Retinal pigment epithelial cell (primary cell): ENCODE data around the gene CDK11A.
"Not testable (repeated sequence)": the region's sequence is repeated elsewhere in the genome, so short reads cannot be mapped to it uniquely, and the experiment has no call there.

Experiments
- DNase-seq: peaks from one replicate; pipeline ENCODE4 v3.0.0-alpha.2; 2010; ENCODE audit warnings: low read depth
- H3K4me3 ChIP-seq: 2 replicates; pipeline ENCODE4 v1.5.1; 2011; ENCODE audit warnings: mild to moderate bottlenecking, low read length, control low read depth, moderate library complexity
- TF ChIP-seq, protein P1 (sequence below): conservative IDR thresholded peaks from 2 replicates; pipeline ENCODE4 v1.5.1; 2011; ENCODE audit warnings: low read depth, low read length, control low read depth, inconsistent platforms

CDK11A gene

DNA sequence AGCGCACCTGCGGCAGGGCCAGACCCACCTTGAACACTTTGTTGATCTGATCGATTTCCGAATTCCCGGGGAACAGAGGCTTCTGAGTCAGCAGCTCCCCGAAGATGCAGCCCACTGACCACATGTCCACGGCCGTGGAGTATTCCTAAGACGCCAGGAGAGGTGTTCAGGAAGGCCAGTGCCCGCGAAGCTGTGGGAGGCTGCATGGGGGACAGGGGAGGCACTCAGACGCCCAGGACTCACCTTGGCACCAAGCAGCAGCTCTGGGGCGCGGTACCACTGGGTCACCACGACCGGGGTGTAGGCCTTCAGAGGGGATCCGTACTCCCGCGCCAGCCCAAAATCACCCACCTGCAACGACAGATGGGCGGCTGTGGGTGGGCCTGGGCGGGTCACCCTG, 20.4 kb downstream of the CDK11A start:
- DNase-seq: no peak
- TF ChIP-seq, protein P1, sequence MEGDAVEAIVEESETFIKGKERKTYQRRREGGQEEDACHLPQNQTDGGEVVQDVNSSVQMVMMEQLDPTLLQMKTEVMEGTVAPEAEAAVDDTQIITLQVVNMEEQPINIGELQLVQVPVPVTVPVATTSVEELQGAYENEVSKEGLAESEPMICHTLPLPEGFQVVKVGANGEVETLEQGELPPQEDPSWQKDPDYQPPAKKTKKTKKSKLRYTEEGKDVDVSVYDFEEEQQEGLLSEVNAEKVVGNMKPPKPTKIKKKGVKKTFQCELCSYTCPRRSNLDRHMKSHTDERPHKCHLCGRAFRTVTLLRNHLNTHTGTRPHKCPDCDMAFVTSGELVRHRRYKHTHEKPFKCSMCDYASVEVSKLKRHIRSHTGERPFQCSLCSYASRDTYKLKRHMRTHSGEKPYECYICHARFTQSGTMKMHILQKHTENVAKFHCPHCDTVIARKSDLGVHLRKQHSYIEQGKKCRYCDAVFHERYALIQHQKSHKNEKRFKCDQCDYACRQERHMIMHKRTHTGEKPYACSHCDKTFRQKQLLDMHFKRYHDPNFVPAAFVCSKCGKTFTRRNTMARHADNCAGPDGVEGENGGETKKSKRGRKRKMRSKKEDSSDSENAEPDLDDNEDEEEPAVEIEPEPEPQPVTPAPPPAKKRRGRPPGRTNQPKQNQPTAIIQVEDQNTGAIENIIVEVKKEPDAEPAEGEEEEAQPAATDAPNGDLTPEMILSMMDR: no peak
- no peak overlapping the region for H3K4me3 ChIP-seq

DNA sequence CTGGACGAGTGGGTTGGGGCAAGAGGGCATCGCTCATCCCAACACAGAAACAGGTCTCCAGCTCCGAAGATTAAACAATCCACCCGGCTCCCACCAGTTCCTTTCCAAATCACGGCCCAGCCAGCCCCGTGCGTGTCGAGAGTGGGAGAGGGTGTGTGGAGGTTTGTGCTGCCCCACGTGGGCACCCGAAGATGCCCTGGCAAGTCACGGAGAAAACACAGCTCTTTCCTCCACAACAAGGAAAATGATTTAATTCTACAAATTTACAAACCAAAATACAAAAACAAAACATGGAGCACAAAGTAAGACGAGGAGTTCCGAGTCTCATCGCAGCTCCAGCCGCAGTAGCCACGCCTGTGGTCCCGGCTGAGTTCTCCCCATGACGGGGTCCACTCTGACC, 21.7 kb downstream of the CDK11A start:
- DNase-seq, H3K4me3 ChIP-seq: not testable (repeated sequence)

DNA sequence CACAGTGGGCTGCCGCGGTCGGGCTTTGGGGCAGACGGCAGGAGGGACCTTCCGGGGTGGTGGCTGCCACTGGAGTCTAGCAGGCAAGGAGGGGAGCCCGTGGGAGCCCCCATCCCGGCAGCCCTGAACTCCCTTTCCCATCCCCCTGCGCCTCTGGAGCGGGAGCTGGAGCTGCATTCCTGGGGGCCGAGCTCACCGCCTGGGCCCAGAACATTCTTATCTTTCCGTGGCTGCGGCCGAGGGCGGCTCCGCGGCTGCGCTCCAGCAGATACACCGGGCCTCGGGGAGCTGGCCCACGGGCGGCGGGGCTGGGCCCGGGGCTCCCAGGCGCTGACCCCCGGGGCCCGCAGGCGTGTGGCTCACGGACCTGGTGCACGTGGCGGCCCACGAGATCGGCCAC, 23.6 kb downstream of the CDK11A start:
- DNase-seq, H3K4me3 ChIP-seq: not testable (repeated sequence)

DNA sequence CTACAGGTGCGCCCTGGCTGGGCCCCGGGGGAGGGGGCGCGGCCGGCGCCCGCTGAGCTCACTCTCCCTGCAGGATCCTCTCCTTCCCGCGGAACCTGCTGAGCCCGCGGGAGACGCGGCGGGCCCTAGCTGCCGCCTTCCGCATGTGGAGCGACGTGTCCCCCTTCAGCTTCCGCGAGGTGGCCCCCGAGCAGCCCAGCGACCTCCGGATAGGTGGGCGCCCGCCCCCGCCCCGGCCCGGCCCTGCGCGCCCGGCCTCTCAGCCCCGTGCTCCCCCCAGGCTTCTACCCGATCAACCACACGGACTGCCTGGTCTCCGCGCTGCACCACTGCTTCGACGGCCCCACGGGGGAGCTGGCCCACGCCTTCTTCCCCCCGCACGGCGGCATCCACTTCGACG, 24.1 kb downstream of the CDK11A start:
- not testable (repeated sequence) for DNase-seq, H3K4me3 ChIP-seq

DNA sequence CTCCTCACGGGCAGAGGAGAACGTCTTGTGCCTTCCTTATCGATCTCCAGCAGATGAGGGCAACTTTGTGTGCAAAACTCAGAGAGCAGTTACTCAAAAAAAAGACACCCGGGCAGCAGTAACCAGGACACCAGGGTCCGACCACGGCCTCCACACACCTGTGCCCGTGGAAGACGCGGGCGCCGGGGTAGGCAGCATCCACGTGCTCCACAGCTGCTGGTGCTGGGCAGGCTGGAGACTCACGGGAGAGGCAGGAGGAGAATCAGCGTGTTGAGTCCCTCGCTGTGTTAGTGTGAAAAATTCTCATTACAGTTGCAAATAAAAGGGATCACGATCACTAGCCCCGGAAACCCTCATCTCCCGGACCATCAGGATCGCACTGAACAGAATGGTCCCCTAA, 25.1 kb downstream of the CDK11A start:
- H3K4me3 ChIP-seq, DNase-seq: not testable (repeated sequence)

DNA sequence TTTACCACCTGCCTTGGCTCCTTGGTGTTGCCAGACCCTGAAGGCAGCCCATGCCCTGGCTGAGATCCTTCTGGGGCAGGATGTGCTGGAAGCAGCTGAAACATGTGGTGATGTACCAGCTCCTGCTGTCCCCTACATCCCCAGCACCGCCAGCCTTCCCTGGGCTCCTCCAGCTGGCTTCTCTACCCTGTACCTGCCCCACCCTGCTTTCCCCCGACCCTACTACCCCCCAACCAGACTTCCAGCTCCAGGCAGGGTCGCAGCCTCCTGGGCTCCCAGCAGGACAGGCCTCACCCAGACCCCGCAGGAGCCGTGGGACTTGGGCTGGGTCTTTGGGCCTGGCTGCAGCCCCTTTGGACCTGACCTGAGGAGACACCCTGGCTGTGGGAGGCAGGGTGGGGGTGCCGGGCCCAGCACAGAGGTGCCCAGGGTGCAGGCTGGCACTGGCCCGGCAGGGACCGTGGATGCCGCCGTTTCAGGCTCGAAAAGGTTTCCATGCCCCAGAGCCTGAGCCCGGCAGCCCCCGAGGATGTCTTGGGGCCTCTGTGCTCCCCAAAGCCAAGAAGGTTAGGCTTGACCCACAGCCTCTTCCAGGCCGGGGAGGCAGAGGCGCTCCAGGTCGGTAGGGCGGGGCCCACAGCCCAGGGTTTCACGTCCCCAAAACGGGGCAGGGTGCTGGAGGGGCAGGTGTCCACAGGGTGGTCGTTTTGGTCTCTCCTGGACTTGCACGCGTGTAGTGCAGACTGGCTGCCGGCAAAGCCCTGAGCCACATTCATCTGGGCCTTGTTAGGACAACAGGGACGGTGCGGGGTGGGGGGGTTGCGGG, 26.6 kb downstream of the CDK11A start:
- DNase-seq: not testable (repeated sequence)

DNA sequence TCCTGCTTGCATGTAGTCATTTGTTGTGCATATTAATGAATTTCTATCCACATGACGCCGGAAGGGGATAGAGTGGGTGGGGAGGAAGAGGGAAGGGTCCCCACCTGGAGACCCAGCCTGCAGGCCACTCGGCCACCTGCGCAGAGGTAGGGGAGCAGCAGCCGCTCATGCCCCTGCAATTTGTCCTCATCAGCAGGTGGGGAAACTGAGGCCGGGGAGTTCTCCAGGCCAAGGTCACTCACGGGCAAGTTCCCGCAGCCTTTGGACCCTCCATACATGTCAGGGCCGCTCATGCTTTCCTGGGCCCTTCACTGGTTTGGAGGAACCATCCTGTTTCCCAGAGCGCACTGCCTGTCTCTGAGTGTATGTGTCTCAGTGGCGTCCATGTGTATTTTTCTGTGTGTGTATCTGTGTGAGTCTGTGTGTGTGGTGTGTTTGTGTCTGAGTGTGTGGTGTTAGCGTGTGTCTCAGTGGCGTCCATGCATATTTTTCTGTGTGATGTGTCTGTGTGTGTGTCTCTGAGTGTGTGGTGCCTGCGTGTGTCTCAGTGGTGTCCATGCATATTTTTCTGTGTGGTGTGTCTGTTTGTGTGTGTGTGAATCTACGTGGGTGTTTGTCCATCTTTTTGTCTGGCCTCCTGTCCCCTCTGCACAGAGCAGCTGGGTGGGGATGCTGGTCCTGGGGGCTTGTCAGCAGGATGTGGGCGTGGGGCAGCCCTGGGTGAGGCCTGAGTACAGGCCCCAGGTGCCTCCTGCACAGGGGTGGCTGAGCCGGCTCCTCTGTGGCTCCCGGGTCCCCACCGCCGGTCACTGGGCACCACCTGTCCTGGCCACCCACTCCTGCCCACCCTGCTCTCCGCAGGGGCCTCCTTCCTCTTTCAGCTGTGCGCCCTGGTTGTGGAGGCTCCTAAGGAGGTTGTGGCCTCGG, 27.5 kb downstream of the CDK11A start:
- not testable (repeated sequence) for H3K4me3 ChIP-seq

More for the DNA sequence above, 26.6 kb downstream of the CDK11A start:
- not testable (repeated sequence) for H3K4me3 ChIP-seq

DNA sequence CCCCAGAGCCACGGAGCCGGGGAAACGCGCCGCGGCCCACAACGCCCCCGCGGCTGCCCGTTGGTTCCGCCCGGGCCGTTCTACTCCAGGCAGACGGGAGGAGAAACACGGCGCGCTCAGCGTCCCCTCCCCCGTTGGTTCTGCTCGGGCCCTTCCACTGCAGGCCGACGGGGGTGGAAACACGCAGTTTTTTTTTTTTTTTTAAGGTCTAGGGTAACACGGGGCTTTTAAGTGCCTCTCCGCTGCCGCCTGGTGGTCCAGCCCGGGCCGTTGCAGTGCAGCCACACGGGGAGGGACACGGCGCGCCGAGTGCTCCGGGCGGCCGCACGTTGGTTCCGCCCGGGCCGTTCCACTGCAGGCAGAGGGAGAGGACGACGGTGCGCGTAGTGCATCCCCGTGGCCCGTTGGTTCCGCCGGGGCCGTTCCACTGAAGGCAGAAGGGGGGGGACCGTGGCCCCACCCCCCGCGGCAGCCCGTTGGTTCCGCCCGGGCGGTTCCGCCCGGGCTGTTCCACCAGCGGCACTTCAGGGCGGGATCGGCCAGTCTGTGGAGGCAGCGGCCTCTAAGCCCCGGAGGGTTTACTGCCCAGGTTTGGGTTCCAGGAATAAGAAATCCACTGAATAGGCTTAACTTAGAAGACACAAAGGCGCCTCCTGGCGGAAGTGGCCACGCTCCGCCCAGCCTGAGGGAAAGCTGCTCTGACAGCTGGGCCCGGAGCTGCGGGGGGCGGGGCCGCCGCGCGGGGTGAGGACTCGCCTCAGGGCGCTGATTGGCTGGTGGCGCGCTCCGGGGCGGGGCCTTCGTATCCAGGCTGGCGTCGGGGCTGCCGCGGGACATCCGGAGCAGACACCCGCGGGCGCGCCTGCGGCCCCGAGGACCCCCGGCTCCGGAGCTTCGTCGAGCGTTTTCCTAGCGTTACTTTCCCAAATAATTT, 31.2 kb downstream of the CDK11A start, which contains the start of gene SLC35E2B:
SLC35E2B (minus strand) TSS at position 82 of the 934 bp plus-strand sequence. CDS start 16,096 bp downstream, outside the sequence.
- peak within 1 kb of the TSS; percentile 49 for H3K4me3 ChIP-seq
- peak; percentile 63 for DNase-seq

More for the DNA sequence above, 27.5 kb downstream of the CDK11A start:
- not testable (repeated sequence) for DNase-seq

DNA sequence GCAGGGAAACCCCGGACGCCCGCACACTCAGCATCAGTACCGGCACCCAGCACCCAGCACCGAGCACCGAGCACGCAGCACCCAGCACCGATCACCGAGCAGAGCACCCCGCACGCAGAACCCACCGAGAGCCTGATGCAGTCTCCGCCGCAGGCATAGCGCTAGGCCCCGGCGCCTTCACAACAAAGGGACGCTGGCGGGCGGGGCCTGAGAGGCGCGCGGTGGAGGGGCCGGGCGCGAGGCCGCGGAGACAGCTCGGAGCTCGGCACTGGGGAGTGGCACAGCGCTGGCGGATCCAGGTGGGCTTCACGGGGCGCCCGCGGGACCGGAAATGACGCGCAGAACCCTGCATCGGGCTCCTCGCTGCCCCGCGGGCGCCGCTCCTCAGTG, 31.8 kb downstream of the CDK11A start:
- DNase-seq: not testable (repeated sequence)
- H3K4me3 ChIP-seq: peak overlapping the region; percentile 49

DNA sequence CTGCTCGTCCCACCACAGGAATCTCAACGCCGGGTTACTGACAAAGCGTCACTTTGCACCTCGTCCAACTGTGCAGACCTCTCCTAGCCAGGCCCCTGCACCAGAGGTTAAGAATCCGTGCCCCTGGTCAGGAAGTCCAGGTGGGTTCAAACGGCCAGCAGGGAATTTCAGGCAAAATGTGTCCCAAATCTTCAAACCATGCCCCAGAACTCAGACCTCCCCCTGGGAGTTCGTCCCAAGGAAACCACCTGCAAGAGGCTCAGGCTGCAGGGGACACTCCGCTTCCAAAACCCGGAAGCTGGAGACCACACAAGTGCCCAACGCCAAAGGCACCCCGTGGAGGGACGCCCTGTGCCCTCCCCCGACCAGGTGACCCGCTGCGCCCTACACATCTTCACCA, 32.7 kb downstream of the CDK11A start:
- not testable (repeated sequence) for DNase-seq
- H3K4me3 ChIP-seq: peak overlapping the region; percentile 39

DNA sequence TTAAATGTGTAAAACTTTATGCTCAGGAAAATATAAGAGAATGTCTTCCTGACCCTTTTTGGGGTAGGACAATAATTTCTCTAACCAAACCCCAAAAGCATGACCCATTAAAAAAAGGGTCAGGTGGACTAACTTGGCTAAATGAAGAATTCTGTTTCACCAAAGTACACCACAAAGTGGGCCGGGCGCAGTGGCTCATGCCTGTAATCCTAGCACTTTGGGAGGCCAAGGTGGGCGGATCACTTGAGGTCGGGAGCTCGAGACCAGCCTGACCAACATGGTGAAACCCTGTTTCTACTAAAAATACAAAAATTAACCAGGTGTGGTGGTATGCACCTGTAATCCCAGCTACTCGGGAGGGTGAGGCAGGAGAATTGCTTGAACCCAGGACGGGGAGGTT, 34.6 kb downstream of the CDK11A start:
- H3K4me3 ChIP-seq, DNase-seq: not testable (repeated sequence)

DNA sequence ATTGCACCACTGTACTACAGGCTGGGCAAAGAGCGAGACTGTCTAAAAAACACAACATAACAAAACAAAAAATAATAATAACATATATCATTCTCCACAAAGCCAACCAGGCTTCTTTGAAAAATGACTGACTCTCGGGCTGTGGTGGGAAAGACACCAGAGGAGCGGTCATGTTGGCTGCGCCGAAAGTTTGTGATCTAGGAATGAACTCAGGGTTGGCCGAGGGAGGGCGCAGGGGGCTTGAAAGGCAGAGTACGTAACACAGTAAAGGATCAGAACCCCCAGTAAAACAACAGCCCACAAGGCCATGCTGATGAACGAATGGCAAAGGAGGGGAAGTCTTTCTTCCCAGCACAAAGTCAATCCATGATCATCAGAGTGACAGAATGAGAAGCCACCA, 36.3 kb downstream of the CDK11A start:
- H3K4me3 ChIP-seq: no peak overlapping the region

More for the DNA sequence above, 36.3 kb downstream of the CDK11A start:
- TF ChIP-seq, protein P1: no peak
- DNase-seq: no peak
